HG02798 (cell line): ENCODE data around the gene CNTLN.

Experiments
- ATAC-seq: cut with Tn5 transposase; IDR thresholded peaks from one replicate; pipeline ENCODE4 v1.9.1; 2021; ENCODE audit warnings: mild to moderate bottlenecking; ENCODE audit not compliant: unreplicated experiment, poor library complexity

Gene CNTLN, protein sequence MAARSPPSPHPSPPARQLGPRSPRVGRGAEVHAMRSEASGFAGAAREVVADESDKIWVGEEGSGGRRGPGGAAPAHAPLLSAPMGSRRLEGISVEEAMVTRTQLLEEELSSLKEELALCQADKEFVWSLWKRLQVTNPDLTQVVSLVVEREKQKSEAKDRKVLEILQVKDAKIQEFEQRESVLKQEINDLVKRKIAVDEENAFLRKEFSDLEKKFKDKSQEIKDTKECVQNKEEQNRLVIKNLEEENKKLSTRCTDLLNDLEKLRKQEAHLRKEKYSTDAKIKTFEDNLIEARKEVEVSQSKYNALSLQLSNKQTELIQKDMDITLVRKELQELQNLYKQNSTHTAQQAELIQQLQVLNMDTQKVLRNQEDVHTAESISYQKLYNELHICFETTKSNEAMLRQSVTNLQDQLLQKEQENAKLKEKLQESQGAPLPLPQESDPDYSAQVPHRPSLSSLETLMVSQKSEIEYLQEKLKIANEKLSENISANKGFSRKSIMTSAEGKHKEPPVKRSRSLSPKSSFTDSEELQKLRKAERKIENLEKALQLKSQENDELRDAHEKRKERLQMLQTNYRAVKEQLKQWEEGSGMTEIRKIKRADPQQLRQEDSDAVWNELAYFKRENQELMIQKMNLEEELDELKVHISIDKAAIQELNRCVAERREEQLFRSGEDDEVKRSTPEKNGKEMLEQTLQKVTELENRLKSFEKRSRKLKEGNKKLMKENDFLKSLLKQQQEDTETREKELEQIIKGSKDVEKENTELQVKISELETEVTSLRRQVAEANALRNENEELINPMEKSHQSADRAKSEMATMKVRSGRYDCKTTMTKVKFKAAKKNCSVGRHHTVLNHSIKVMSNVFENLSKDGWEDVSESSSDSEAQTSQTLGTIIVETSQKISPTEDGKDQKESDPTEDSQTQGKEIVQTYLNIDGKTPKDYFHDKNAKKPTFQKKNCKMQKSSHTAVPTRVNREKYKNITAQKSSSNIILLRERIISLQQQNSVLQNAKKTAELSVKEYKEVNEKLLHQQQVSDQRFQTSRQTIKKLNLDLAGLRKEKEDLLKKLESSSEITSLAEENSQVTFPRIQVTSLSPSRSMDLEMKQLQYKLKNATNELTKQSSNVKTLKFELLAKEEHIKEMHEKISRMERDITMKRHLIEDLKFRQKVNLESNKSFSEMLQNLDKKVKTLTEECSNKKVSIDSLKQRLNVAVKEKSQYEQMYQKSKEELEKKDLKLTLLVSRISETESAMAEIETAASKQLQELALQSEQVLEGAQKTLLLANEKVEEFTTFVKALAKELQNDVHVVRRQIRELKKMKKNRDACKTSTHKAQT (N-terminal part only)

DNA sequence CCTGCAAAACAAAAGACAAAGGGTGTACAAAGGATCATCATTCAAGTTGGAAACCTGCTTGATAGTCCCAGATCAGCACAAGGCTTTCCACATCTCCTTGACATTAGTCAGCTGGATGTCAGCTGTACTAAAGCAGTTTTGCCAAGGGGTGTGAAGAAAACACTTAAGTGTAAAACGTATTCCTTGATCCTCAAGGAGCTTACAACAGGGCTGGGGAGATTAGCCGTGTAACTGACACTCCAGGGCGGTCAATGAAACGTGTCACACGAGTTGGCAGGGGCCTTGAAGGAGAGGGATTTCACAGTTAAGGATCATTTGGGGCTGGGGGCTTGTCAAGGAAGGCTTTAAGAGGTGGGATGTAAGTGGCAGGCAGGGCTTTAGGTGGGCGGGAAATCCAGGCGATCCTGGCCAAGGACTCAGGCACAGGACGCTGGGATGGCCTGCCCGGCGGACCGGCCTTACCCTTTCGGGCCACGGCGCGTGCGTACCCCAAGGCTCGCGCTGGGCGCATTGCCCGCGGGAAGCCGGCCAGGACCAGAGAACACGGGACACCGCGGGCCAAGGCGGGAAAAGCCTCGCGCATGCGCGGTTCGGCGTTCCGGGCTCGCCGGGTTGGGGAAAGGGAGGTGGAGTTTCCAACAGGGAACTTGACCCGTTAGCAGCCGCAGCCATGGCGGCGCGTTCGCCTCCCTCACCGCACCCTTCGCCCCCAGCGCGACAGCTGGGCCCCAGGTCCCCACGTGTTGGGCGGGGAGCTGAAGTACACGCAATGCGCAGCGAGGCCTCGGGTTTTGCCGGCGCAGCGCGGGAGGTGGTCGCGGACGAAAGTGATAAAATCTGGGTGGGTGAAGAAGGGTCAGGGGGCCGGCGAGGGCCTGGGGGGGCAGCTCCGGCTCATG is at the start of gene CNTLN:
Gene CNTLN (plus strand): TSS at position 645 of the 899 bp plus-strand sequence. CDS start 26 bp downstream, at position 671.
- ATAC-seq = peak; percentile 88

DNA sequence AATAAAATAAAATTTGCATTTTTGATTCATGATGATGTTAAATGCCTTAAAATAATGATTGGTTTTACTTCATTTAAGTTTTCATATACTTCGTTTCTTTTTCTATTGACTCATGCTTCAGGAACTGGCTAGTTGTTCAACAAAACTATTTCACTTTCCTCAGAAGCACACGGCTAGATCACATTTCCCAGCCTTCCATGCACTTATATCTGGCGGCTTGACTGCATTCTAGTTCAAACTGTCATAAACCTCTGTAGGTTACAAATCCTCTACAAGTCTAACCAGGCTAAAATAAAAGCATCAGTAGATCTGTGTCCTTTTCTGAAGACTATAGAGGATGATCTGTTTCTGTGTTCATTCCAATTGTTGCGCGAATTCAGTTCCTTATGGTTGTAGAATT is 46.3 kb upstream of the CNTLN start:
- no peak for ATAC-seq

DNA sequence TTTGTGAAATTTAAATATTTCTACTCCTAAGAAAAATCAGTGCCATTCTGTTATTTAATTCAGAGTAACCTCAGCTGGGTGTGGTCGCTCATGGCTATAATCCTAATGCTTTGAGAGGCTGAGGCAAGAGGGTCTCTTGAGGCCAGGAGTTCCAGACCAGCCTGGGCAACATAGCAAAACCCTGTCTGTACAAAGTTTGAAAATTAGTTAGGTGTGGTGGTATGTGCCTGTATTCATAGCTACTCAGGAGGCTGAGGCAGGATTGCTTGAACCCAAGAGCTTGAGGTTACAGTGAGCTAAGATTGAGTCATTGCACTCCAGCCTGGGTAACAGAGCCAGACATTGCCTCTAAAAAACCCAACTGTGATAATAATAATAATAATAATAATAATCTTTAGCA is 44.8 kb upstream of the CNTLN start:
- no peak for ATAC-seq

DNA sequence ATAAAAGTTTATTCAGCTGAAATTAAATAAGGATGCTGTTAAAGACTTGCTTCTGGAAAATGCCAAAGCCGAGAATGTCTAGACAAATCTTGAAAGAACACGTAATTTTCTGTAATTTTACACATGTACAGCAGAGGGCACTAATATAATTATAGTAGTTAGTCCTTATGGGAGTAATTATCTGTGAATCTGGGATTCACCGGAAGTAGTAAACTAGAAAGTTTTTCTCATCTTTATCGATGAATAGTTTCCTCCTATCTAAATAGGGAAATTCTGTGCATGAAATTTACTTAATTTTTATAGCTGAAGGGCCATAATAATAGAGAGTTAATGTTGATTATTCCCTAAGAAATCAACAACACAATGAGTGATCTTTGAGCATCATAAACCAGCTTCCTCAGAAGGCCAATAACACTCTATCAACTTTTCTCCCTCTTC is 18.4 kb upstream of the CNTLN start:
- peak; percentile 56 for ATAC-seq

DNA sequence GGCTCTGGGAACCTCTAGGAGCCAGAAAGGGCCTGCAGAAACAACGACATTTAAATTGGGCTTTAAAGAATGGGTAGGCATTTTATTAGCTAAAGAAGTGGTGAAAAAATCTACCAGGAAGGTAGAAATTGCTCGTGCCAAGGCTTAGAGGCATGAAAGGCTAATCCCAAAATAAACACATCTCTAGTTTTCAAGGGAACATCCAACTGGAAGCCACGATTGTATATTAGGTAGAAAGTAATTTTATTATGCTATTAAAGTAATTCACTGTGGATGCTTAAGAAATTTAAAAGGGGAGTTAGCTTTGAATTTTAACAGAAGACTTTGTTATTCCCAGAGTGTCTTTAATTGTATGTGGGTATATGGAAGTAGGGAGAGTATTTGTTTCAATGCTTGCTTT is 17.5 kb upstream of the CNTLN start:
- no peak for ATAC-seq

DNA sequence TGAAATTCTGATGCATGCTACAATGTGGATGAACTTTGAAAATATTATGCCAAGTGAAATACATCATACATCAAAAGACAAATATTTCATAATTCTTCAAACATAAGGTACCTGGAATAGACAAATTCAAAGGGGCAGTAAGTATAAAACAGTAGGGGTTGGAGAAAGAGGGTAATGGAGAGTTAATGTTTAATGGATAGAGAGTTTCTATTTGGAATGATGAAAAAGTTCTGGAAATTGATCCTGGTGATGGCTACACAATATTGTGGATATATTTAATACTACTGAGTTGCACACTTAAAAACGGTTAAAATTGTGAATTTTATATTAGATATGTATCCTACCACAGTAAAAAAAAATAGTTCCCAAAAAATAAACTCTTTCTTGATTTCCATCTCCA is 14.6 kb upstream of the CNTLN start:
- ATAC-seq = no peak

DNA sequence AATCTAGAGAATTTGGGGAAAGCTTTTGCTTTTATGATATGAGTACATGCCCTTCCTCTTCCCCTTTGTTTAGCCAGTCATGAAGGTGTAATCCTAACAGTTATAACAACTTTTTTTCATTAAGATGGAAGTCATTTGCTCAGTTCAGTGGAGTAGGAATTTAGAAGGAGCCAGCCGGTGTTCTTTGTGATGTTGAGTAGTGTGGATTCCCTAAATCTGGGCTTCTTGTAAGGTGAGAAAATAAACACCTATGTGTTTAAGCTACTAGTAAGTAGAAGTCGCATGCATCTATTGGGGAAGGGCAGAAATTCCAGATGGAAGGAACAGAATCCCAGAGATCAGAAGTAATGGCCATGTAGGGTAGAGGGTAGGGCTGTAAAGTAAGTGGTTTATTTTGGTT is 13.6 kb upstream of the CNTLN start:
- no peak for ATAC-seq

DNA sequence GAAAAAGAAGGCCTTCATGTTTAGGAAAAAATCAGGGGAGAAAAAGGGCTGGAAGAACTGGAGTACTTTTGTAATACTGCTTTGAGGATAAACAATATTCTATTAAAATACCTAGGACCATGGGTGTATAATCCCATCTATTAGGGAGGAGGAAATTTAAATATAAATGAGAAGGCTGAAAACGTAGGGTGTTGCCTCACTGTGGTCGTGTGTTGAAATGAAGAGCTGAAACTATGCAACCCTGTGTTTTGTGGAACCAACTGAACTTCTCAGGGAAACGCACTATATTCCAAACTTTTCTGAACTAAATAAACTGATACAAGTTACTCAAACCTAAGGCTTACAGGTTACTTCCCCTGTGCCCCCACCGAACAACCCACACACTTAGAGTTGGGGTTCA is 4.5 kb upstream of the CNTLN start:
- no peak for ATAC-seq

DNA sequence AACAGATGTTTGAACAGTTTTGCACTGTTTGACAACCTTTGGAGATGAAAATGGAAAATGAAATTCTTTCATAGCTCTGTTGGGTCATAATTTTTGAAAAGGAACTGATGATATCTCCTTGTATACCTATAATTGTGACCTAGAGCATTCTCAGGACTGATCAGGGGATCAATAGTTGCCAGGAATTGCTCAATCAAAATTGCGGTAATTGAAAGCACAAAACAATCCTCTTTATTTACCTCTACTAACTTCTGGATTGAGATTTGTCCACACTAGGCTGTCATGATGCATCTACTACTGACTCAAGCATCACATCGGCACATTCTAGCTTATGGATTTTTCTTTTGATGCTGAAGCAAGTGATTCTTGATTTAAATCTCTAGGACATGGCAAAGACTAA is 4.1 kb upstream of the CNTLN start:
- no peak for ATAC-seq

DNA sequence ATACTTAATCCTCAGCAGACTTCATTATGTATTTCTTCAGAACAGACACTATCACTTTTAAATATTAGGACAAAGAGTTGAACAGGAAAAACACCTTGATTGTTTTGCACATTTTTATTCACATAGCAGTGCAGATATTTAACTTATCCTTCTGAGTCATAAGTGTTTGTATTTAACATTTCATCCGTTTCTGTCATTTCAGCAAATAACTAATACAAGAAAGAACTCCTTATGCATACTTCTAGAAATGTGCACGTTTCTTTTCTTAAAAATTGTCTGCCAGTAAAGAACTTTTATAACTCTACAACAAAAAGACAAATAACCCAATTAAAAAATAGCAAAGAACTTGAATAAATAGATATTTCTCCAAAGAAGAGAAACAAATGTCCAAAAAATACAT is 3.3 kb upstream of the CNTLN start:
- no peak for ATAC-seq

DNA sequence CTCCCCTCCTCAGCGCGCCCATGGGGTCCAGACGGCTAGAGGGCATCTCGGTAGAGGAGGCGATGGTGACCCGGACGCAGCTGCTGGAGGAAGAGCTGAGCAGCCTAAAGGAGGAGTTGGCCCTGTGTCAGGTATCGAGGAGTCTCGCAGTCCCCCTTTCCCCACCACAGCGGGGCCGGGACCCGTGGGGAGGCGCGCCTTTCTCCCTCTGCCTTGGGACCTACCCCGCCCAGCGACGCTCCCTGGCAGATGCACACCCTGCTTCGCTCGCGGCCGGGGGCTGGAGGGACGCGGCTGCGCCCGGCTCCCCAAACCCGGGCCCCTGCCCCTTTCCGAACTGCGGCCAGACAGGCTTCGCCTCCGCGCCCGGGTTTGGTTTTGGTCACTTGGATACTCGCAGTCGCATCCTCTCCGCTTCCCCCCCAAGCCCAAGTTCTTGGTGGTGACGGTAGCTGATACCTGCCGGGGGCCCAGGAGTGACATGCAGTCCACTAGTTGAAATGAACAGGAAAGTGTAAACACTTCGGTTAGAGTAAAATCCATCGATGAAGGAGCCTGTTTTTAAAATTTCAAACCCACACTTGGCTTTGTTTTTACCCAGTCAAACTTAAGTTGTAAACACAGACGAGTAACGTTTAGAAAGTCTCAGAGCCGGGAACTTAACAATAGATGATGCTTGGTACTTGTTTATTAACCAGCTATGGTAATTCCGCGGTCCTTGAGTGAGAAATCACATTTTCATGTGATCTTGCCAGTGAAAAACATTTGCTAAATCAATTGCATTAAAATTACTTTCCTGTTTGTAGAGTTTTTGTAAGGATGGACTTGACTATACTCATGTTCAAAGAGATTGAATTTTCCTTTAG is 688 bp downstream of the CNTLN start:
- ATAC-seq = peak; percentile 65

DNA sequence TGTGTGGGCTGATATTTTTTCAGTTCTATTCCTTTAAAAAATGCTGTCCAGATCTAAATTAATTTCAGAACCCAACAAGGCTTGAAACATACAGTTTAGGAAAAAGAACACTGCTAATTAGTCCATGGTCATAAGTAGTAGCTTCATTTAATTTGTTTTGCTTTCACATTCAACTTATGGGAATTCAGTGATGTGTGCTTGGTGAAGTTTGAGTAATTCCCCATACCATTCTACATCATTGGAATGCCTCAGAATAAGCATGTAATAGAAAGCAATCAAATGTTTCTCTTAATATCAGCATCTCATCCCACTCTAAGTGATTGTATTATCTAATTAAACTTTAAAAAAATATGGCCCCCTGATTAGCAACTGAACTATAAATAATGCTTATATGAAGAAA is 2.7 kb downstream of the CNTLN start:
- ATAC-seq = no peak

DNA sequence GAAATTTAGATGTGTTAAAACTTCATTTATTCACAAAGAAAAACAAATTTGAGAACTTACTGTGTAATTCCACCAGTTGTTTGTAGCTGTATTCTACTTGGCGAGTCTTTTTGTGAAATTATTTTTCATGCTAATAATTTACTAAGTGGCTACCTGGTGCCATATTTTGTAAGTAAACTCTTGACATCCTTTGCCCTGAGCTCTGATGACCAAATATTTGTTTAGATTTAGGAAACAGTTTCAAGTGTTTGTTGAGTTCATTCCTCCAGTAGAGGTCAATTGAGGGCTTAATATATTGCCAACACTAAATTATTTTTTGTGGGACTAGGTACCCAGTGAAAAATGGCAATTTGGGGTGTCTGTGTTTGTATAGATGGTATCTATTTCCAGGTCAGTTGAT is 3.7 kb downstream of the CNTLN start:
- ATAC-seq = no peak

DNA sequence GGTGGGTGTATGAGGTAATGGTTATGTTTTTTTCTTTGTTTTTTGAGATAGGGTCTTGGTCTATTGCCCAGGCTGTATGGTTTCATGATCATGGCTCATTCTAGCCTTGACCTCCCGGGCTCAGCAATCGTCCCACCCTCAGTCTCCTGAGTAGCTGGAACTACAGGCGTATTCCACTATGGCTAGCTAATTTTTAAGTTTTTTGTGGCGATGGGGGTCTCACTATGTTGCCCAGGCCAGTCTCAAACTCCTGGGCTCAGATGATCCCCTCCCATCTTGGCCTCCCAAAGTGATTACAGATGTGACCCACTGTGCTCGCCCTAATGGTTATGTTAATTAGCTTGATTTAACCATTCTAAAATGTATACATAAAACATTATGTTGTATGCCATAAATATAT is 5.6 kb downstream of the CNTLN start:
- ATAC-seq = no peak

DNA sequence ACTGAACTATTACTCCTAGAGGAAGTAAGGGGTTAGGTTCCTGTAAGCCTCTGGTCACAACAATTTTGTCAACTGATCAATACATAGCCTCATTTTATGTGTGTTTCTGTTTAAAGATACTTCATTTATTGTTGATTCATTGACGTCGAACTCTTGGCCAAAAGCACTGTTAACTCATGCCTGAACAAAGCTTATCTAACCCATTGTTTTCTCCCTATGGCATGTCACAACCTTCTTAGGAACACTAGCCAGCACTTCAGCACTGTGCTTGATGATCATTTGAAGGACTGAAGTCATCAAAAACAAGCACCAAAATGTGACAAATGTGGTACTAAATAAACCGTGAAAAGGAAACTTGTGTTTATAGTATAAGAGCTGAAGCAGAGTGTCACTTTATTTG is 13.5 kb downstream of the CNTLN start:
- no peak for ATAC-seq

DNA sequence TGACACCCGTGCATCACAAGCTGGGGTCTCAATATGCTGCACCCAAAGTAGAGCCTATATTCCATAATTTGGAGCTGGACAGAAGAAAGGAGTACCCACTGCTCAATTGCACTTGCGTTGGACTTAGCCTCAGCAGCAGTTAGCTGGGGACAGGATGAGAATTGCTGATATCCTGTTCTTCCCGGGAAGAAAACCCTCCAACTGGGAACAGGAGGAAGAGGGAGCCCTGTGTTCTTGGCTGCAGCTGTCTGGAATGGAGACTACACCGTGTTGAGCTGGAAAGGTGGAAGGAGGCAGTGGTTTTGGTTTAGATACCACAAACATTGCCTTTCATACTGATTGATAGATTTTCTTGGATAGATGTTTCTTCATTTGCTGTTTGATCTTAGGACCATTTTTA is 24.6 kb downstream of the CNTLN start:
- no peak for ATAC-seq

DNA sequence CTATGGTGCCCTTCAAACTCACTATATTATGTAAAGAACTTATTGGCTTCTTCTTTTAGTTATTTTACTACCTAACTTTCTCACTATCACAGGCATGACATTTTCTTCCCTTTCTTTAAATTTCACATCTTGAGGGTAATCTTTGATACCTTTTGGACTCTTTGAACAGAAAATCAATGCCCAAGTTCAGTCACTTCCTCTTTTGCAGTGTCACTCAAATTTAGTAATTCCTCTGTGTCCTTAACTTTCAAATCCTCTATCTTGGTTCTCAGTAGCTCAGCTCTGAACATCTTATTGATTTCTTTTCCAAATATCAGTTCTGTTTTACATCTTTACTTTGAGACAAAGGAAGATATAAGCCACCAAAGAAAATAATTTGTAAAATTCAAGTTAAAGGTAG is 25.5 kb downstream of the CNTLN start:
- ATAC-seq = no peak

DNA sequence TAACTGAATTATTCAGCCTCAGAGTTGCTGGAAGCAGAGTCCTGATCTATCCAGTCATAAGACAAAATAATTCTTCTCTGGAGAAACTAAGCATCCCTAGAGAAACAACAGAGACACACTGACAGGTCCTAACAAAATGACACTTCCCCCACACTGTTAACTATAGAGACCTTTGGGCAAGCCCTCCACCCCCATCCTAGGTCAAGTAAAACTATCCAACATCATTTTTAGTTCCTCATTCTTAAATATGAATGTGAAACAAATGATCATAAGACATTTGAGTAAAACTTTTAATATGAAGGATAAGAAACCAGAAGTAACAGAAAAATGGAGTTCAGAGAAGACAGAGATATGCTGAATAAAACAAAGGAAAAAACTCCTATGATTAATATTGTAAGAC is 30.9 kb downstream of the CNTLN start:
- ATAC-seq = no peak

DNA sequence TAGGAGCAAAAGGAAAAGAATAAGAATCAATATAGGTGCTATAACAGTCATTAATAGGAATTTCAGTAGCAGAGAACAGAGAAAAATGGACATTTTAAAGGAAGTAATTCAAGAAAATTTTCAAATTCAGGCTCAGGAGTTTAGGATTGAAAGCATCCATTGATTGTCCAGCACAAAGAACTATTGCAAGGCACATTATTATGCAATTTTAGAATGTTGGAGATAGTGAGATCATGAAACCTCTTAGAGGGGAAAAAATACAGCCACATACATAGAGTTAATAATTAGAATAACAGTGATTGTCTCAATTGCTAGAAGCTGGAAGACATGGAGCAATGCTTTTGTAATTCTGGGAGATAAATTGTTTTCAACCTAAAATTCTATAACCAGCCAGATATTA is 31.5 kb downstream of the CNTLN start:
- ATAC-seq = no peak
